SU-DHL-6 (cell line): ENCODE results near the gene OPN1SW.

Experiments
- H2AFZ ChIP-seq: fragments of 200-600 bp; sonication (generic); 2 replicates; pipeline ENCODE4 v1.6.1; 2014; ENCODE audit warnings: low read depth, mild to moderate bottlenecking, moderate library complexity, mixed read lengths, antibody characterized with exemption, low read length; ENCODE audit not compliant: severe bottlenecking
- H3F3A ChIP-seq: fragments of 200-600 bp; shearing (Covaris generic); 2 replicates; pipeline ENCODE4 v1.6.0; 2016; ENCODE audit warnings: antibody characterized with exemption, mild to moderate bottlenecking; ENCODE audit not compliant: insufficient read depth
- H3K27ac ChIP-seq: fragments of 200-600 bp; sonication (generic); 2 replicates; pipeline ENCODE4 v1.5.1; 2016; ENCODE audit warnings: low read depth, mild to moderate bottlenecking, low read length, moderate library complexity, mixed read lengths
- H3K27me3 ChIP-seq: fragments of 200-600 bp; sonication (generic), shearing (Covaris generic); 2 replicates; pipeline ENCODE4 v1.6.0; 2014; ENCODE audit warnings: mild to moderate bottlenecking, low read length
- H3K36me3 ChIP-seq: fragments of 200-600 bp; sonication (generic); 2 replicates; pipeline ENCODE4 v1.6.1; 2014; ENCODE audit warnings: mild to moderate bottlenecking, low read length, mixed read lengths
- H3K4me2 ChIP-seq: fragments of 300-600, 200-600 bp; shearing (Covaris generic), sonication (generic); 2 replicates; pipeline ENCODE4 v1.6.0; 2014; ENCODE audit warnings: low read length, low read depth, mild to moderate bottlenecking; ENCODE audit not compliant: poor library complexity, severe bottlenecking
- H3K4me3 ChIP-seq: fragments of 200-600 bp; sonication (generic); 2 replicates; pipeline ENCODE4 v1.5.1; 2014; ENCODE audit warnings: antibody characterized with exemption, low read length, mild to moderate bottlenecking, mixed read lengths; ENCODE audit not compliant: insufficient read depth, poor library complexity, severe bottlenecking
- H3K79me2 ChIP-seq: fragments of 200-600 bp; sonication (generic); 2 replicates; pipeline ENCODE4 v1.6.1; 2014; ENCODE audit warnings: mild to moderate bottlenecking, low read length, moderate library complexity; ENCODE audit not compliant: insufficient read depth
- H3K9ac ChIP-seq: fragments of 200-600 bp; sonication (generic); 2 replicates; pipeline ENCODE4 v1.7.0; 2014; ENCODE audit warnings: mild to moderate bottlenecking, low read length
- H3K9me2 ChIP-seq: fragments of 200-600 bp; sonication (generic); replicated peaks from 2 replicates; pipeline ENCODE4 v1.6.1; 2014; ENCODE audit warnings: low read length; ENCODE audit not compliant: insufficient read depth
- H3K9me3 ChIP-seq: fragments of 200-600 bp; sonication (generic); 2 replicates; pipeline ENCODE4 v1.6.1; 2014; ENCODE audit warnings: low read length, mixed read lengths; ENCODE audit not compliant: insufficient read depth
- H4K20me1 ChIP-seq: fragments of 200-600 bp; sonication (generic); 2 replicates; pipeline ENCODE4 v1.6.1; 2014; ENCODE audit warnings: low read depth, mild to moderate bottlenecking, antibody characterized with exemption, low read length, moderate library complexity, mixed read lengths
- CTCF ChIP-seq: fragments of 200-600 bp; sonication (generic); IDR thresholded peaks from one replicate; pipeline ENCODE4 v1.5.1; 2017; ENCODE audit warnings: antibody characterized with exemption, mild to moderate bottlenecking, low read length, moderate library complexity; ENCODE audit not compliant: insufficient read depth, poor library complexity, severe bottlenecking
- EZH2phosphoT487 ChIP-seq: fragments of 200-600 bp; sonication (generic), shearing (Covaris generic); conservative IDR thresholded peaks from 2 replicates; pipeline ENCODE4 v1.6.1; 2018; ENCODE audit warnings: mild to moderate bottlenecking, antibody characterized with exemption, low read length, moderate library complexity, mixed read lengths

OPN1SW gene

GRCh38 chr7:128726737-128727072 is 48.9 kb downstream of the OPN1SW start:
- no peak overlapping the region for H3K4me3 ChIP-seq
- H3K27ac ChIP-seq: no peak overlapping the region

GRCh38 chr7:128726059-128726736 is 49.4 kb downstream of the OPN1SW start:
- Histone ChIP-seq H3K9me3 (no peaks in the 10 kb centered on the region), H3F3A (no peaks in the 10 kb centered on the region), H3K9ac (no peak overlapping the region), H3K4me2 (no peak overlapping the region), H4K20me1 (no peaks in the 10 kb centered on the region), H3K79me2 (no peaks in the 10 kb centered on the region), H3K27me3 (no peaks in the 10 kb centered on the region), H3K4me3 (no peak overlapping the region), H3K27ac (no peak overlapping the region), H3K9me2 (no peaks in the 10 kb centered on the region), H3K36me3 (no peaks in the 10 kb centered on the region), H2AFZ (no peak overlapping the region)
- TF ChIP-seq EZH2phosphoT487 (no peak), CTCF (no peak)

More at GRCh38 chr7:128726737-128727072, 48.9 kb downstream of the OPN1SW start:
- Histone ChIP-seq H3K36me3 (no peaks in the 10 kb centered on the region), H3K9ac (no peak overlapping the region), H3K79me2 (no peaks in the 10 kb centered on the region), H3K9me2 (no peaks in the 10 kb centered on the region), H3F3A (no peaks in the 10 kb centered on the region), H3K4me2 (no peak overlapping the region), H3K27me3 (no peaks in the 10 kb centered on the region), H4K20me1 (no peaks in the 10 kb centered on the region), H2AFZ (no peak overlapping the region), H3K9me3 (no peaks in the 10 kb centered on the region)
- TF ChIP-seq EZH2phosphoT487 (no peak), CTCF (no peak)

GRCh38 chr7:128725531-128725930 is 50.1 kb downstream of the OPN1SW start:
- Histone ChIP-seq H4K20me1 (no peaks in the 10 kb centered on the region), H3K27me3 (no peaks in the 10 kb centered on the region), H3K79me2 (no peaks in the 10 kb centered on the region), H3K36me3 (no peaks in the 10 kb centered on the region), H3F3A (no peaks in the 10 kb centered on the region), H3K27ac (no peak overlapping the region), H3K9ac (no peak overlapping the region), H3K4me3 (no peak overlapping the region), H3K4me2 (no peak overlapping the region), H3K9me2 (no peaks in the 10 kb centered on the region), H3K9me3 (no peaks in the 10 kb centered on the region), H2AFZ (no peak overlapping the region)
- TF ChIP-seq CTCF (no peak), EZH2phosphoT487 (no peak)
